Stimulated activated CD8-positive, alpha-beta memory T cell treated with anti-CD3 and anti-CD28 coated beads, Interleukin-15, amount 100 ng/mL, for 48 hours (primary cell): Measurements from ENCODE around the gene PET117.
"Not testable (repeated sequence)": the region's sequence is repeated elsewhere in the genome, so short reads cannot be mapped to it uniquely, and the experiment has no call there.

Source experiments
- DNase-seq, 2 donors: peaks; one replicate each; pipeline ENCODE4 v3.0.0-alpha.2; 2020; ENCODE audit warnings: low read depth in 2 of 2

PET117 gene

GRCh38 chr20:18164356-18164755 is 26.7 kb downstream of the PET117 start:
- no peak for DNase-seq

- DNase-seq: no peak
These were observed 27.9 kb downstream of the PET117 start for GRCh38 chr20:18165553-18165952.

- no peak for DNase-seq
These were observed 28.7 kb downstream of the PET117 start for GRCh38 chr20:18166241-18166881.

- DNase-seq: no peak
These were observed 29.3 kb downstream of the PET117 start for GRCh38 chr20:18166950-18167349.

- DNase-seq: no peak
These were observed 34.7 kb downstream of the PET117 start for GRCh38 chr20:18172379-18172778.

GRCh38 chr20:18174906-18175683 is 37.4 kb downstream of the PET117 start:
- no peak for DNase-seq

GRCh38 chr20:18176318-18176785 is 38.7 kb downstream of the PET117 start:
- DNase-seq: no peak

- not testable (repeated sequence) for DNase-seq
These were observed 42.7 kb downstream of the PET117 start for GRCh38 chr20:18180366-18180765.

GRCh38 chr20:18180815-18181214 is 43.2 kb downstream of the PET117 start:
- DNase-seq: no peak

- DNase-seq: no peak
These were observed 49.4 kb downstream of the PET117 start for GRCh38 chr20:18187020-18187419.

GRCh38 chr20:18188434-18188833 is 50.8 kb downstream of the PET117 start:
- DNase-seq: no peak

- no peak for DNase-seq
These were observed 52.9 kb downstream of the PET117 start for GRCh38 chr20:18190338-18191233.

- DNase-seq: no peak
These were observed 53.6 kb downstream of the PET117 start for GRCh38 chr20:18191306-18191705.
